Smooth muscle cell (in vitro differentiated cells): ENCODE results near the gene CDHR5. TPM values are rescaled to one million over a fixed set of nuclear protein-coding genes. Genes with fewer than 3 reads are reported as not detected.

Experiments used
- DNase-seq: peaks from one replicate; lab custom pipeline; 2025; ENCODE audit not compliant: unreplicated experiment; lab: John Stamatoyannopoulos, UW
- H2AFZ ChIP-seq: fragments of 200-600 bp; sonication (generic); 2 replicates; pipeline ENCODE4 v1.6.0; 2016; ENCODE audit warnings: antibody characterized with exemption, low read depth, mild to moderate bottlenecking
- H3F3A ChIP-seq: fragments of 200-600 bp; sonication (generic); 2 replicates; pipeline ENCODE4 v1.6.0; 2017; ENCODE audit warnings: antibody characterized with exemption, low read depth
- H3K27ac ChIP-seq: fragments of 200-600 bp; sonication (generic); 2 replicates; pipeline ENCODE4 v1.5.1; 2016; ENCODE audit warnings: low read depth, mild to moderate bottlenecking
- H3K27me3 ChIP-seq: fragments of 200-600 bp; sonication (generic); 2 replicates; pipeline ENCODE4 v1.6.1; 2016; ENCODE audit warnings: low read depth, mild to moderate bottlenecking
- H3K36me3 ChIP-seq: fragments of 200-600 bp; sonication (generic); 2 replicates; pipeline ENCODE4 v1.5.1; 2016; ENCODE audit warnings: low read depth
- H3K4me1 ChIP-seq: fragments of 200-600 bp; sonication (generic); 2 replicates; pipeline ENCODE4 v1.5.1; 2016; ENCODE audit warnings: low read depth
- H3K4me2 ChIP-seq: fragments of 200-600 bp; sonication (generic); 2 replicates; pipeline ENCODE4 v1.6.0; 2016; ENCODE audit warnings: mild to moderate bottlenecking
- H3K4me3 ChIP-seq: fragments of 200-600 bp; sonication (generic); 2 replicates; pipeline ENCODE4 v1.5.1; 2016; ENCODE audit warnings: mild to moderate bottlenecking
- H3K79me2 ChIP-seq: fragments of 200-600 bp; sonication (generic); 2 replicates; pipeline ENCODE4 v1.6.0; 2016; ENCODE audit warnings: low read depth, mild to moderate bottlenecking
- H3K9ac ChIP-seq: fragments of 200-600 bp; sonication (generic); 2 replicates; pipeline ENCODE4 v1.6.0; 2016; ENCODE audit warnings: low read depth
- H3K9me3 ChIP-seq: fragments of 200-600 bp; sonication (generic); replicated peaks from 2 replicates; pipeline ENCODE4 v1.5.1; 2016; ENCODE audit warnings: low read depth
- H4K20me1 ChIP-seq: fragments of 200-600 bp; sonication (generic); 2 replicates; pipeline ENCODE4 v1.6.0; 2016; ENCODE audit warnings: low read depth
- CTCF ChIP-seq: fragments of 200-600 bp; sonication (generic); IDR thresholded peaks from 2 replicates; pipeline ENCODE4 v1.5.1; 2017; ENCODE audit warnings: borderline replicate concordance, mild to moderate bottlenecking, antibody characterized with exemption; ENCODE audit not compliant: insufficient read depth, poor library complexity, severe bottlenecking
- WGBS: methylation state at CpG from one replicate; pipeline ENCODE4 v1.1.7; 2016; ENCODE audit warnings: low lambda C conversion rate; 5-methylcytosine and 5-hydroxymethylcytosine counted together
- polyA plus RNA-seq: library from polyadenylated mRNA; unstranded; fragments of >200 nt; fragmentation: Nextera tagmentation; extraction: Ambion mirVana; gene quantifications from 2 replicates; pipeline ENCODE4 v1.2.1, GENCODE V29; 2016
- total RNA-seq: library from RNA; depleted of rRNA; stranded (reverse); fragments of >200 nt; gene quantifications from 2 replicates; pipeline ENCODE4 v1.2.3, GENCODE V29; 2014

Gene CDHR5
- total and polyA plus RNA-seq, 2 experiments from 2014 or later: not detected

- peaks cover 23% of the 10 kb centered on the region for H3K4me1 ChIP-seq
- H3F3A ChIP-seq: peaks cover 12% of the 10 kb centered on the region
- H3K79me2 ChIP-seq: no peaks in the 10 kb centered on the region
- peak within 1 kb of the TSS; percentile 53 for H3K9ac ChIP-seq
- no peak for DNase-seq
- H3K9me3 ChIP-seq: no peaks in the 10 kb centered on the region
- H3K4me3 ChIP-seq: peak within 1 kb of the TSS; percentile 19
- H2AFZ ChIP-seq: no peak within 1 kb of the TSS
- no peaks in the 10 kb centered on the region for H3K36me3 ChIP-seq
- peaks cover 91% of the 10 kb centered on the region for H4K20me1 ChIP-seq
- WGBS: 16% methylated on average over 76 of the region's 100 CpGs
- TF ChIP-seq CTCF: no peak
- H3K27me3 ChIP-seq: peaks cover 21% of the 10 kb centered on the region
- H3K4me2 ChIP-seq: peak within 1 kb of the TSS; percentile 77
- peak within 1 kb of the TSS; percentile 85 for H3K27ac ChIP-seq
Observed at GRCh38 chr11:636511-637332, 12.0 kb upstream of the CDHR5 start, which contains the start of gene DRD4. TSS of gene DRD4 (plus strand) at chr11:637269. CDS start at chr11:637305, 36 bp downstream.

- H3K4me1 ChIP-seq: peaks cover 23% of the 10 kb centered on the region
- peaks cover 21% of the 10 kb centered on the region for H3K27me3 ChIP-seq
- H3K9ac ChIP-seq: no peak overlapping the region
- no peaks in the 10 kb centered on the region for H3K79me2 ChIP-seq
- no peak for DNase-seq
- no peaks in the 10 kb centered on the region for H3K36me3 ChIP-seq
- H3K4me3 ChIP-seq: no peak overlapping the region
- no peak overlapping the region for H2AFZ ChIP-seq
- no peaks in the 10 kb centered on the region for H3K9me3 ChIP-seq
- no peak overlapping the region for H3K27ac ChIP-seq
- TF ChIP-seq CTCF: no peak
- WGBS: 76% methylated on average over 22 of the region's 22 CpGs
- H3F3A ChIP-seq: peaks cover 12% of the 10 kb centered on the region
- no peak overlapping the region for H3K4me2 ChIP-seq
- H4K20me1 ChIP-seq: peaks cover 91% of the 10 kb centered on the region
Observed at GRCh38 chr11:635945-636510, 11.3 kb upstream of the CDHR5 start.

GRCh38 chr11:630871-631270 is 6.1 kb upstream of the CDHR5 start:
- Histone ChIP-seq H3K4me2 (no peak overlapping the region), H3K4me3 (no peak overlapping the region), H3K36me3 (no peaks in the 10 kb centered on the region), H4K20me1 (peaks cover 82% of the 10 kb centered on the region), H3K9ac (no peak overlapping the region), H3K4me1 (no peaks in the 10 kb centered on the region), H2AFZ (no peak overlapping the region), H3K27ac (no peak overlapping the region), H3F3A (peaks cover 21% of the 10 kb centered on the region), H3K79me2 (no peaks in the 10 kb centered on the region), H3K27me3 (no peaks in the 10 kb centered on the region), H3K9me3 (no peaks in the 10 kb centered on the region)
- DNase-seq: no peak
- 93% methylated on average over 5 of the region's 5 CpGs for WGBS
- TF ChIP-seq CTCF: no peak
